ENCODE results near the gene CRIP2. TPM values are rescaled to one million over a fixed set of nuclear protein-coding genes. Genes with fewer than 3 reads are reported as not detected.

CRIP2 gene
- total RNA-seq, 6 experiments from 2014 or later, result 11.2 to 50.0 (median 27.5) TPM

- H3K36me3 ChIP-seq, result peaks cover 0 to 19% (median 6%) of the 10 kb centered on the region in 4 donors
- H3K27ac ChIP-seq, result no peak overlapping the region
- TF ChIP-seq POLR2A (IDR thresholded peaks at IDR 0.05) (no peak), CTCF (IDR thresholded peaks at IDR 0.05) (no peak)
- no peaks in the 10 kb centered on the region for H3K27me3 ChIP-seq
- no peak overlapping the region for H3K4me3 ChIP-seq
- no peaks in the 10 kb centered on the region for H3K9me3 ChIP-seq
- WGBS (ENCODE audit: insufficient coverage, low coverage, low lambda C conversion rate, missing lambda C conversion rate), result no CpG with 5 or more reads among the region's 33 CpGs
- ATAC-seq, result no peak
- DNase-seq, result no peak
- peaks cover 0 to 15% (median 0%) of the 10 kb centered on the region in 4 donors for H3K4me1 ChIP-seq
- intact Hi-C loops (cut with DNase I), result no loop called here
Observed at GRCh38 chr14:105464501-105464900, 10.1 kb upstream of the CRIP2 start.

- H3K9me3 ChIP-seq, result no peaks in the 10 kb centered on the region
- no peak overlapping the region for H3K27ac ChIP-seq
- DNase-seq, result no peak
- H3K4me3 ChIP-seq, result no peak overlapping the region
- H3K27me3 ChIP-seq, result no peaks in the 10 kb centered on the region
- WGBS (ENCODE audit: insufficient coverage, low coverage, low lambda C conversion rate, missing lambda C conversion rate), result 60% methylated on average over 1 of the region's 20 CpGs
- H3K4me1 ChIP-seq, result peaks cover 0 to 15% (median 0%) of the 10 kb centered on the region in 4 donors
- ATAC-seq, result no peak
- H3K36me3 ChIP-seq, result peaks cover 0 to 24% (median 5%) of the 10 kb centered on the region in 4 donors
- no peak for TF ChIP-seq POLR2A (IDR thresholded peaks at IDR 0.05)
- TF ChIP-seq CTCF (IDR thresholded peaks at IDR 0.05), result no peak
- intact Hi-C loops (cut with DNase I), result no loop called here
Observed at GRCh38 chr14:105465209-105466031, 9.2 kb upstream of the CRIP2 start.

GRCh38 chr14:105466531-105467248, 7.9 kb upstream of the CRIP2 start:
- H3K9me3 ChIP-seq, result no peaks in the 10 kb centered on the region
- no peaks in the 10 kb centered on the region for H3K27me3 ChIP-seq
- WGBS (ENCODE audit: insufficient coverage, low coverage, low lambda C conversion rate, missing lambda C conversion rate), result 91% methylated on average over 18 of the region's 53 CpGs
- no peak overlapping the region for H3K27ac ChIP-seq
- intact Hi-C loops (cut with DNase I), result no loop called here
- peaks cover 0 to 15% (median 0%) of the 10 kb centered on the region in 4 donors for H3K4me1 ChIP-seq
- H3K4me3 ChIP-seq, result no peak overlapping the region
- ATAC-seq (no peak), DNase-seq (no peak)
- no peak for TF ChIP-seq CTCF (IDR thresholded peaks at IDR 0.05)
- TF ChIP-seq POLR2A (IDR thresholded peaks at IDR 0.05), result no peak
- H3K36me3 ChIP-seq, result peaks cover 0 to 24% (median 2%) of the 10 kb centered on the region in 4 donors

- no peak overlapping the region for H3K27ac ChIP-seq
- WGBS (ENCODE audit: insufficient coverage, low coverage, low lambda C conversion rate, missing lambda C conversion rate), result 97% methylated on average over 8 of the region's 20 CpGs
- H3K9me3 ChIP-seq, result no peaks in the 10 kb centered on the region
- ATAC-seq (no peak), DNase-seq (no peak)
- intact Hi-C loops (cut with DNase I), result no loop called here
- no peak overlapping the region for H3K4me3 ChIP-seq
- TF ChIP-seq POLR2A (IDR thresholded peaks at IDR 0.05) (no peak), CTCF (IDR thresholded peaks at IDR 0.05) (no peak)
- H3K27me3 ChIP-seq, result no peaks in the 10 kb centered on the region
- H3K36me3 ChIP-seq, result peaks cover 0 to 24% (median 2%) of the 10 kb centered on the region in 4 donors
- H3K4me1 ChIP-seq, result peaks cover 0 to 15% (median under 1%) of the 10 kb centered on the region in 4 donors
Observed at GRCh38 chr14:105467249-105467941, 7.2 kb upstream of the CRIP2 start.

All from right lobe of liver (tissue), 6 donors.